ENCODE data around the gene KIF1A.

DNA sequence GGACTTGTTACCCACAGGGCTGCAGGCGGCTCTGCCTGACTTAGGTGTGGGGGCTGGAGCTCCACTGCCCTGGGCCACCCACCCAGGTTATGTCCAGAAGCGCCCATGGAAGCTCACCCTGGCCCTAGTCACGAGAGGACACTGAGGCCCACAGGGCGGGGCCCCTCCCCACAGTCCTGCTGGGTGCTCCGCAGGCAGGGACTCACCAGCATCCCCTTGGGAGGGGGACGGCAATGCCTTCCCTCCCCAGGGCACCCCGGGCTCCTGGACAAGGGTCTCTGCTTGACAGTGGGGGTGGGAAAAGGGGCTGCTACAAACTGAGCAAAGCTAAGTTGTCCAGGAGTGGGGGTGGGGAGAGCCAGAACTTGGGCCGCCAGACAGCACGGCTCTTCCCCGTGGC lies 67.8 kb downstream of the KIF1A start:
- TF ChIP-seq, protein P1, sequence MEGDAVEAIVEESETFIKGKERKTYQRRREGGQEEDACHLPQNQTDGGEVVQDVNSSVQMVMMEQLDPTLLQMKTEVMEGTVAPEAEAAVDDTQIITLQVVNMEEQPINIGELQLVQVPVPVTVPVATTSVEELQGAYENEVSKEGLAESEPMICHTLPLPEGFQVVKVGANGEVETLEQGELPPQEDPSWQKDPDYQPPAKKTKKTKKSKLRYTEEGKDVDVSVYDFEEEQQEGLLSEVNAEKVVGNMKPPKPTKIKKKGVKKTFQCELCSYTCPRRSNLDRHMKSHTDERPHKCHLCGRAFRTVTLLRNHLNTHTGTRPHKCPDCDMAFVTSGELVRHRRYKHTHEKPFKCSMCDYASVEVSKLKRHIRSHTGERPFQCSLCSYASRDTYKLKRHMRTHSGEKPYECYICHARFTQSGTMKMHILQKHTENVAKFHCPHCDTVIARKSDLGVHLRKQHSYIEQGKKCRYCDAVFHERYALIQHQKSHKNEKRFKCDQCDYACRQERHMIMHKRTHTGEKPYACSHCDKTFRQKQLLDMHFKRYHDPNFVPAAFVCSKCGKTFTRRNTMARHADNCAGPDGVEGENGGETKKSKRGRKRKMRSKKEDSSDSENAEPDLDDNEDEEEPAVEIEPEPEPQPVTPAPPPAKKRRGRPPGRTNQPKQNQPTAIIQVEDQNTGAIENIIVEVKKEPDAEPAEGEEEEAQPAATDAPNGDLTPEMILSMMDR (IDR thresholded peaks at IDR 0.05) = no peak
- no peak for TF ChIP-seq POLR2A (IDR thresholded peaks at IDR 0.05)
